Liver (tissue), 9 donors: ENCODE results near the gene B3GNT9. TPM values are rescaled to one million over a fixed set of nuclear protein-coding genes. Genes with fewer than 3 reads are reported as not detected.

Experiments
- DNase-seq: peaks from one replicate; pipeline ENCODE4 v3.0.0-alpha.2; 2017; ENCODE audit warnings: low spot score
- H3K27ac ChIP-seq, 2 donors: one replicate each; pipeline ENCODE4 v1.7.0; 2013; ENCODE audit warnings: inconsistent platforms in 2 of 2, low read length in 2 of 2, control low read depth in 1 of 2, low read depth in 1 of 2, mild to moderate bottlenecking in 1 of 2
- H3K27me3 ChIP-seq, 4 donors: one replicate each; pipeline versions ENCODE4 v1.6.1 to v1.7.0; 2013; ENCODE audit warnings: low read length in 3 of 4, inconsistent platforms in 1 of 4, mild to moderate bottlenecking in 1 of 4, moderate library complexity in 1 of 4; ENCODE audit not compliant: control insufficient read depth in 4 of 4, insufficient read depth in 4 of 4
- H3K36me3 ChIP-seq, 4 donors: one replicate each; pipeline versions ENCODE4 v1.6.1 to v1.7.0; 2013; ENCODE audit warnings: low read length in 3 of 4, mild to moderate bottlenecking in 3 of 4, low read depth in 1 of 4, moderate library complexity in 1 of 4; ENCODE audit not compliant: control insufficient read depth in 4 of 4, insufficient read depth in 3 of 4
- H3K4me1 ChIP-seq, 4 donors: one replicate each; pipeline versions ENCODE4 v1.6.1 to v1.7.0; 2013; ENCODE audit warnings: low read length in 3 of 4, mild to moderate bottlenecking in 3 of 4, moderate library complexity in 1 of 4; ENCODE audit not compliant: control insufficient read depth in 4 of 4, insufficient read depth in 4 of 4
- H3K4me3 ChIP-seq, 3 donors: one replicate each; pipeline versions ENCODE4 v1.6.1 to v1.7.0; 2013; ENCODE audit warnings: low read length in 3 of 3, control low read depth in 1 of 3, low read depth in 1 of 3, mild to moderate bottlenecking in 1 of 3
- H3K9ac ChIP-seq, 2 donors: one replicate each; pipeline ENCODE4 v1.7.0; 2013; ENCODE audit warnings: low read length in 2 of 2, mild to moderate bottlenecking in 2 of 2, moderate library complexity in 2 of 2, control low read depth in 1 of 2, low read depth in 1 of 2
- H3K9me3 ChIP-seq, 4 donors: one replicate each; pipeline versions ENCODE4 v1.6.1 to v1.7.0; 2013; ENCODE audit warnings: low read length in 3 of 4; ENCODE audit not compliant: control insufficient read depth in 4 of 4
- EGR1 ChIP-seq, 2 donors: IDR thresholded peaks; 2 replicates each; pipeline ENCODE4 v1.6.1; 2016 to 2018; ENCODE audit warnings: antibody characterized with exemption in 2 of 2, low read depth in 2 of 2
- FOXA1 ChIP-seq: IDR thresholded peaks from 2 replicates; pipeline ENCODE4 v1.6.1; 2016; ENCODE audit warnings: antibody characterized with exemption
- FOXA2 ChIP-seq: IDR thresholded peaks from 2 replicates; pipeline ENCODE4 v1.6.1; 2016; ENCODE audit warnings: antibody characterized with exemption
- GABPA ChIP-seq, 2 donors: IDR thresholded peaks in 1 of 2; conservative IDR thresholded peaks in 1 of 2; 2 replicates each; pipeline ENCODE4 v1.6.1; 2016; ENCODE audit warnings: antibody characterized with exemption in 2 of 2, mild to moderate bottlenecking in 1 of 2, moderate library complexity in 1 of 2
- HNF4A ChIP-seq, 2 donors: conservative IDR thresholded peaks; 2 replicates each; pipeline ENCODE4 v1.6.1; 2016; ENCODE audit warnings: antibody characterized with exemption in 2 of 2, mild to moderate bottlenecking in 2 of 2
- JUND ChIP-seq, 2 donors: IDR thresholded peaks; 2 replicates each; pipeline ENCODE4 v1.6.1; 2016; ENCODE audit warnings: antibody characterized with exemption in 2 of 2
- NR2F2 ChIP-seq: IDR thresholded peaks from 2 replicates; pipeline ENCODE4 v1.6.1; 2016; ENCODE audit warnings: antibody characterized with exemption
- RAD21 ChIP-seq, 2 donors: IDR thresholded peaks; 2 replicates each; pipeline ENCODE4 v1.6.1; 2016; ENCODE audit warnings: antibody characterized with exemption in 2 of 2, mild to moderate bottlenecking in 2 of 2
- RXRA ChIP-seq, 2 donors: IDR thresholded peaks; 2 replicates each; pipeline ENCODE4 v1.6.1; 2017 to 2018; ENCODE audit warnings: antibody characterized with exemption in 2 of 2, mild to moderate bottlenecking in 1 of 2
- SP1 ChIP-seq: IDR thresholded peaks from 2 replicates; pipeline ENCODE4 v1.6.1; 2018; ENCODE audit warnings: antibody characterized with exemption, mild to moderate bottlenecking
- TAF1 ChIP-seq: conservative IDR thresholded peaks from 2 replicates; pipeline ENCODE4 v1.6.1; 2016; ENCODE audit warnings: antibody characterized with exemption, mild to moderate bottlenecking
- YY1 ChIP-seq: IDR thresholded peaks from 2 replicates; pipeline ENCODE4 v1.6.1; 2016; ENCODE audit warnings: antibody characterized with exemption, mild to moderate bottlenecking
- ZBTB33 ChIP-seq: IDR thresholded peaks from 2 replicates; pipeline ENCODE4 v1.6.1; 2016; ENCODE audit warnings: antibody characterized with exemption
- WGBS: extraction: QIAGEN DNeasy Blood & Tissue Kit; methylation state at CpG from one replicate; pipeline ENCODE4 v1.1.7; 2013; 5-methylcytosine and 5-hydroxymethylcytosine counted together
- polyA plus RNA-seq, 2 donors: library from polyadenylated mRNA; stranded (reverse) in 1 of 2; unstranded in 1 of 2; fragments of 200-250 nt in 1 of 2; fragments of >200 nt in 1 of 2; fragmentation: Nextera tagmentation in 1 of 2; extraction: Ambion mirVana in 1 of 2; gene quantifications; one replicate each; pipeline versions ENCODE4 v1.2.1 to v1.2.3, GENCODE V29; 2013 to 2015
- total RNA-seq, 2 donors: library from RNA; depleted of rRNA; stranded (reverse); fragments of >200 nt; gene quantifications; one replicate each; pipeline ENCODE4 v1.2.3, GENCODE V29; 2014
- TF ChIP-seq, protein P1 (sequence below): fragments of 150-350 bp; IDR thresholded peaks from 2 replicates; pipeline ENCODE4 v1.5.1; 2017; ENCODE audit warnings: improper control_type of control experiment, low read depth, low read length; ENCODE audit not compliant: missing input control
- TF ChIP-seq, protein P2 (sequence below): IDR thresholded peaks from 2 replicates; pipeline ENCODE4 v1.6.1; 2016; ENCODE audit warnings: antibody characterized with exemption
- TF ChIP-seq, protein P3 (sequence below): IDR thresholded peaks from 2 replicates; pipeline ENCODE4 v1.6.1; 2016; ENCODE audit warnings: antibody characterized with exemption, mild to moderate bottlenecking
- TF ChIP-seq, protein P4 (sequence below): IDR thresholded peaks from 2 replicates; pipeline ENCODE4 v1.6.1; 2016; ENCODE audit warnings: antibody characterized with exemption
- donor health status: healthy.
- donor health status: healthy.
- donor health status: healthy.
- donor health status: healthy.
- donor health status: healthy.

The B3GNT9 gene
- total and polyA plus RNA-seq, 4 donors = 0.43 to 2.3 (median 1.4) TPM

DNA sequence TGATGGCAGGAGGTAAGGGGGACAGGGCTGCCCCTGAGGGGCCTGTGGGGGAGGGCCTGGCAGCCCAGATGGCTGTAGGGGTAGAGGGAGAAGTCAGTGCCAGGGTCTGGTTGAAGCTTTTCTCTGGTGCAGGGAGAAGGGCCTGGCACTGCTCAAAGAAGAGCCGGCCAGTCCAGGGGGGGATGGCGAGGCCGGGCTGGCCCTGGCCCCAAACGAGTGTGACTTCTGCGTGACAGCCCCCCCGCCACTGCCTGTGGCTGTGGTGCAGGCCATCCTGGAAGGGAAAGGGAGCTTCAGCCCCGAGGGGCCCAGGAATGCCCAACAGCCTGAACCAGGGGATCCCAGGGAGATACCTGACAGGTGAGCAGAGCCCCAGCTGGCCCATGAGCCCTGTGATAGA, 16.8 kb upstream of the B3GNT9 start:
- H3K36me3 ChIP-seq = peaks cover 0 to 2% (median 0%) of the 10 kb centered on the region in 4 donors
- no peak overlapping the region for H3K9ac ChIP-seq
- WGBS = 94% methylated on average over 7 of the region's 7 CpGs
- no peak overlapping the region for H3K27ac ChIP-seq
- H3K27me3 ChIP-seq = no peaks in the 10 kb centered on the region
- H3K4me3 ChIP-seq = no peak overlapping the region
- TF ChIP-seq, protein P1, sequence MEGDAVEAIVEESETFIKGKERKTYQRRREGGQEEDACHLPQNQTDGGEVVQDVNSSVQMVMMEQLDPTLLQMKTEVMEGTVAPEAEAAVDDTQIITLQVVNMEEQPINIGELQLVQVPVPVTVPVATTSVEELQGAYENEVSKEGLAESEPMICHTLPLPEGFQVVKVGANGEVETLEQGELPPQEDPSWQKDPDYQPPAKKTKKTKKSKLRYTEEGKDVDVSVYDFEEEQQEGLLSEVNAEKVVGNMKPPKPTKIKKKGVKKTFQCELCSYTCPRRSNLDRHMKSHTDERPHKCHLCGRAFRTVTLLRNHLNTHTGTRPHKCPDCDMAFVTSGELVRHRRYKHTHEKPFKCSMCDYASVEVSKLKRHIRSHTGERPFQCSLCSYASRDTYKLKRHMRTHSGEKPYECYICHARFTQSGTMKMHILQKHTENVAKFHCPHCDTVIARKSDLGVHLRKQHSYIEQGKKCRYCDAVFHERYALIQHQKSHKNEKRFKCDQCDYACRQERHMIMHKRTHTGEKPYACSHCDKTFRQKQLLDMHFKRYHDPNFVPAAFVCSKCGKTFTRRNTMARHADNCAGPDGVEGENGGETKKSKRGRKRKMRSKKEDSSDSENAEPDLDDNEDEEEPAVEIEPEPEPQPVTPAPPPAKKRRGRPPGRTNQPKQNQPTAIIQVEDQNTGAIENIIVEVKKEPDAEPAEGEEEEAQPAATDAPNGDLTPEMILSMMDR = no peak
- TF ChIP-seq, protein P2, sequence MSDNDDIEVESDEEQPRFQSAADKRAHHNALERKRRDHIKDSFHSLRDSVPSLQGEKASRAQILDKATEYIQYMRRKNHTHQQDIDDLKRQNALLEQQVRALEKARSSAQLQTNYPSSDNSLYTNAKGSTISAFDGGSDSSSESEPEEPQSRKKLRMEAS = no peak
- TF ChIP-seq FOXA1 (no peak), RAD21 (IDR thresholded peaks at IDR 0.05) (no peak), SP1 (no peak), ZBTB33 (no peak), NR2F2 (no peak), GABPA (IDR thresholded peaks at IDR 0.05 in 1 of 2, conservative IDR thresholded peaks at IDR 0.05 in 1 of 2) (no peak), EGR1 (IDR thresholded peaks at IDR 0.05; ENCODE audit: low read depth in 2 of 2) (no peak), FOXA2 (no peak), YY1 (no peak), JUND (IDR thresholded peaks at IDR 0.05) (no peak), TAF1 (no peak), RXRA (IDR thresholded peaks at IDR 0.05) (no peak), HNF4A (conservative IDR thresholded peaks at IDR 0.05) (no peak)
- TF ChIP-seq, protein P3, sequence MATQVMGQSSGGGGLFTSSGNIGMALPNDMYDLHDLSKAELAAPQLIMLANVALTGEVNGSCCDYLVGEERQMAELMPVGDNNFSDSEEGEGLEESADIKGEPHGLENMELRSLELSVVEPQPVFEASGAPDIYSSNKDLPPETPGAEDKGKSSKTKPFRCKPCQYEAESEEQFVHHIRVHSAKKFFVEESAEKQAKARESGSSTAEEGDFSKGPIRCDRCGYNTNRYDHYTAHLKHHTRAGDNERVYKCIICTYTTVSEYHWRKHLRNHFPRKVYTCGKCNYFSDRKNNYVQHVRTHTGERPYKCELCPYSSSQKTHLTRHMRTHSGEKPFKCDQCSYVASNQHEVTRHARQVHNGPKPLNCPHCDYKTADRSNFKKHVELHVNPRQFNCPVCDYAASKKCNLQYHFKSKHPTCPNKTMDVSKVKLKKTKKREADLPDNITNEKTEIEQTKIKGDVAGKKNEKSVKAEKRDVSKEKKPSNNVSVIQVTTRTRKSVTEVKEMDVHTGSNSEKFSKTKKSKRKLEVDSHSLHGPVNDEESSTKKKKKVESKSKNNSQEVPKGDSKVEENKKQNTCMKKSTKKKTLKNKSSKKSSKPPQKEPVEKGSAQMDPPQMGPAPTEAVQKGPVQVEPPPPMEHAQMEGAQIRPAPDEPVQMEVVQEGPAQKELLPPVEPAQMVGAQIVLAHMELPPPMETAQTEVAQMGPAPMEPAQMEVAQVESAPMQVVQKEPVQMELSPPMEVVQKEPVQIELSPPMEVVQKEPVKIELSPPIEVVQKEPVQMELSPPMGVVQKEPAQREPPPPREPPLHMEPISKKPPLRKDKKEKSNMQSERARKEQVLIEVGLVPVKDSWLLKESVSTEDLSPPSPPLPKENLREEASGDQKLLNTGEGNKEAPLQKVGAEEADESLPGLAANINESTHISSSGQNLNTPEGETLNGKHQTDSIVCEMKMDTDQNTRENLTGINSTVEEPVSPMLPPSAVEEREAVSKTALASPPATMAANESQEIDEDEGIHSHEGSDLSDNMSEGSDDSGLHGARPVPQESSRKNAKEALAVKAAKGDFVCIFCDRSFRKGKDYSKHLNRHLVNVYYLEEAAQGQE = no peak
- TF ChIP-seq, protein P4, sequence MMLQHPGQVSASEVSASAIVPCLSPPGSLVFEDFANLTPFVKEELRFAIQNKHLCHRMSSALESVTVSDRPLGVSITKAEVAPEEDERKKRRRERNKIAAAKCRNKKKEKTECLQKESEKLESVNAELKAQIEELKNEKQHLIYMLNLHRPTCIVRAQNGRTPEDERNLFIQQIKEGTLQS = no peak
- no peaks in the 10 kb centered on the region for H3K9me3 ChIP-seq
- no peak for DNase-seq
- H3K4me1 ChIP-seq = peaks cover 29 to 34% (median 30%) of the 10 kb centered on the region in 4 donors
